ENCODE data around the gene MTOR. TPM values are rescaled to one million over a fixed set of nuclear protein-coding genes. Genes with fewer than 3 reads are reported as not detected.

MTOR gene
- total and polyA plus RNA-seq, 5 experiments from 2014 or later, result 3.5 to 45.9 (median 7.2) TPM

- no peaks in the 10 kb centered on the region for H3K9me3 Mint-ChIP-seq
- ATAC-seq, result no peak
- no peak for DNase-seq
- H3K27me3 Mint-ChIP-seq, result no peaks in the 10 kb centered on the region
- H3K4me3 Mint-ChIP-seq, result no peak overlapping the region
- POLR2A ChIA-PET, result no interaction called here
- no peak overlapping the region for H3K27ac Mint-ChIP-seq
- H3K36me3 Mint-ChIP-seq, result peaks cover 4 to 98% (median 33%) of the 10 kb centered on the region in 3 donors
- H3K4me1 Mint-ChIP-seq, result peaks cover 0 to 2% (median 0%) of the 10 kb centered on the region in 4 donors
Observed at GRCh38 chr1:11131816-11132215, 130.5 kb downstream of the MTOR start.

GRCh38 chr1:11130406-11130805 is 131.9 kb downstream of the MTOR start:
- POLR2A ChIA-PET, result no interaction called here
- no peak overlapping the region for H3K4me3 Mint-ChIP-seq
- no peaks in the 10 kb centered on the region for H3K9me3 Mint-ChIP-seq
- no peak for ATAC-seq
- peaks cover 4 to 97% (median 40%) of the 10 kb centered on the region in 3 donors for H3K36me3 Mint-ChIP-seq
- H3K4me1 Mint-ChIP-seq, result peaks cover 0 to 2% (median 0%) of the 10 kb centered on the region in 4 donors
- H3K27ac Mint-ChIP-seq, result no peak overlapping the region
- no peaks in the 10 kb centered on the region for H3K27me3 Mint-ChIP-seq
- DNase-seq, result no peak

- POLR2A ChIA-PET, result no interaction called here
- Mint-ChIP-seq H3K36me3 (peaks cover 4 to 97% (median 42%) of the 10 kb centered on the region in 3 donors), H3K27ac (peak overlapping the region in 2 of 10 donors; percentile 47 to 57)
Observed at GRCh38 chr1:11129649-11130390, 132.5 kb downstream of the MTOR start.

GRCh38 chr1:11126569-11126968 is 135.8 kb downstream of the MTOR start:
- peaks cover 0 to 2% (median 0%) of the 10 kb centered on the region in 4 donors for H3K4me1 Mint-ChIP-seq
- no peak for DNase-seq
- H3K9me3 Mint-ChIP-seq, result no peaks in the 10 kb centered on the region
- POLR2A ChIA-PET, result interaction anchor here (0.6 kb wide), 1 partner anchor 1486 kb away, joined by 3 read pairs; no protein-coding TSS in a partner anchor
- peak overlapping the region in 1 of 10 donors; percentile 21 for H3K27ac Mint-ChIP-seq
- no peak for ATAC-seq
- H3K4me3 Mint-ChIP-seq, result no peak overlapping the region
- no peaks in the 10 kb centered on the region for H3K27me3 Mint-ChIP-seq
- peaks cover 4 to 93% (median 34%) of the 10 kb centered on the region in 3 donors for H3K36me3 Mint-ChIP-seq

More at GRCh38 chr1:11129649-11130390, 132.5 kb downstream of the MTOR start:
- H3K4me1 Mint-ChIP-seq, result peaks cover 0 to 2% (median 0%) of the 10 kb centered on the region in 4 donors
- H3K9me3 Mint-ChIP-seq, result no peaks in the 10 kb centered on the region
- no peaks in the 10 kb centered on the region for H3K27me3 Mint-ChIP-seq
- no peak for ATAC-seq
- DNase-seq, result no peak
- no peak overlapping the region for H3K4me3 Mint-ChIP-seq

GRCh38 chr1:11125931-11126330 is 136.4 kb downstream of the MTOR start:
- Mint-ChIP-seq H3K4me3 (no peak overlapping the region), H3K4me1 (peaks cover 0 to 2% (median under 1%) of the 10 kb centered on the region in 4 donors), H3K9me3 (no peaks in the 10 kb centered on the region), H3K27ac (peak overlapping the region in 1 of 10 donors; percentile 46), H3K36me3 (peaks cover 4 to 93% (median 36%) of the 10 kb centered on the region in 3 donors), H3K27me3 (no peaks in the 10 kb centered on the region)
- POLR2A ChIA-PET, result interaction anchor here (0.6 kb wide), 1 partner anchor 1487 kb away, joined by 3 read pairs; no protein-coding TSS in a partner anchor
- no peak for ATAC-seq
- DNase-seq, result no peak

GRCh38 chr1:11124965-11125364 is 137.4 kb downstream of the MTOR start:
- H3K9me3 Mint-ChIP-seq, result no peaks in the 10 kb centered on the region

GRCh38 chr1:11116318-11116717 is 146.0 kb downstream of the MTOR start:
- Mint-ChIP-seq H3K36me3 (peaks cover 4 to 79% (median 15%) of the 10 kb centered on the region in 3 donors), H3K9me3 (no peaks in the 10 kb centered on the region), H3K27ac (peak overlapping the region in 1 of 10 donors; percentile 9), H3K4me3 (no peak overlapping the region), H3K27me3 (no peaks in the 10 kb centered on the region), H3K4me1 (no peaks in the 10 kb centered on the region)
- DNase-seq (no peak), ATAC-seq (no peak)
- POLR2A ChIA-PET, result no interaction called here

More at GRCh38 chr1:11124965-11125364, 137.4 kb downstream of the MTOR start:
- ATAC-seq (no peak), DNase-seq (no peak)
- Mint-ChIP-seq H3K27ac (no peak overlapping the region), H3K4me1 (peaks cover 0 to 2% (median under 1%) of the 10 kb centered on the region in 4 donors), H3K4me3 (no peak overlapping the region), H3K27me3 (no peaks in the 10 kb centered on the region), H3K36me3 (peaks cover 4 to 90% (median 32%) of the 10 kb centered on the region in 3 donors)
- POLR2A ChIA-PET, result no interaction called here

GRCh38 chr1:11114966-11115365 is 147.4 kb downstream of the MTOR start:
- DNase-seq, result no peak
- H3K36me3 Mint-ChIP-seq, result peaks cover 4 to 80% (median 14%) of the 10 kb centered on the region in 3 donors
- POLR2A ChIA-PET, result no interaction called here
- H3K9me3 Mint-ChIP-seq, result no peaks in the 10 kb centered on the region
- peak overlapping the region in 1 of 10 donors; percentile 32 for H3K4me3 Mint-ChIP-seq
- H3K27me3 Mint-ChIP-seq, result no peaks in the 10 kb centered on the region
- no peak for ATAC-seq
- no peaks in the 10 kb centered on the region for H3K4me1 Mint-ChIP-seq
- peak overlapping the region in 1 of 10 donors; percentile 58 for H3K27ac Mint-ChIP-seq

- Mint-ChIP-seq H3K4me3 (no peak overlapping the region), H3K4me1 (peaks cover 0 to 1% (median 0%) of the 10 kb centered on the region in 4 donors), H3K36me3 (peaks cover 4 to 80% (median 18%) of the 10 kb centered on the region in 3 donors), H3K9me3 (no peaks in the 10 kb centered on the region), H3K27me3 (no peaks in the 10 kb centered on the region), H3K27ac (no peak overlapping the region)
- no peak for DNase-seq
- POLR2A ChIA-PET, result no interaction called here
- no peak for ATAC-seq
Observed at GRCh38 chr1:11109047-11109760, 153.1 kb downstream of the MTOR start.

GRCh38 chr1:11107599-11107998 is 154.8 kb downstream of the MTOR start:
- ATAC-seq (no peak), DNase-seq (no peak)
- Mint-ChIP-seq H3K27ac (peak overlapping the region in 1 of 10 donors; percentile 67), H3K36me3 (peaks cover 0 to 65% (median 16%) of the 10 kb centered on the region in 3 donors), H3K4me3 (no peak overlapping the region), H3K27me3 (no peaks in the 10 kb centered on the region), H3K9me3 (no peaks in the 10 kb centered on the region), H3K4me1 (peaks cover 0 to 1% (median 0%) of the 10 kb centered on the region in 4 donors)
- POLR2A ChIA-PET, result no interaction called here

- no peaks in the 10 kb centered on the region for H3K27me3 Mint-ChIP-seq
- peak overlapping the region in 2 of 10 donors; percentile 29 to 55 for H3K27ac Mint-ChIP-seq
- DNase-seq (no peak), ATAC-seq (no peak)
- no peak overlapping the region for H3K4me3 Mint-ChIP-seq
- peaks cover 0 to 5% (median 0%) of the 10 kb centered on the region in 4 donors for H3K4me1 Mint-ChIP-seq
- POLR2A ChIA-PET, result no interaction called here
- no peaks in the 10 kb centered on the region for H3K9me3 Mint-ChIP-seq
- H3K36me3 Mint-ChIP-seq, result peaks cover 0 to 48% (median 14%) of the 10 kb centered on the region in 3 donors
Observed at GRCh38 chr1:11105586-11105985, 156.8 kb downstream of the MTOR start.

- no peak for ATAC-seq
- Mint-ChIP-seq H3K9me3 (no peaks in the 10 kb centered on the region), H3K27ac (peak overlapping the region in 6 of 10 donors; percentile 1 to 71 (median 38)), H3K4me3 (peak overlapping the region; percentile 7 to 73 (median 62)), H3K4me1 (peaks cover 9 to 20% (median 15%) of the 10 kb centered on the region in 4 donors), H3K36me3 (peaks cover 0 to 20% (median 0%) of the 10 kb centered on the region in 3 donors), H3K27me3 (no peaks in the 10 kb centered on the region)
- no peak for DNase-seq
- POLR2A ChIA-PET, result interaction anchor here (0.7 kb wide), 1 partner anchor 1731 kb away, joined by 5 read pairs; no protein-coding TSS in a partner anchor
Observed at GRCh38 chr1:11101347-11101746, 161.0 kb downstream of the MTOR start.

Data from naive thymus-derived CD8-positive, alpha-beta T cell (primary cell).